Amygdala (tissue), 56 donors: ENCODE data around the gene F10.
A peak's percentile ranks its signal among the peaks of the same experiment; 100 is the strongest.
"Not testable (repeated sequence)": the region's sequence is repeated elsewhere in the genome, so short reads cannot be mapped to it uniquely, and the experiment has no call there.

Experiments
- DNase-seq, 56 donors: peaks; one replicate each; lab custom pipeline; 2025; lab: John Stamatoyannopoulos, UW

The F10 gene

DNA sequence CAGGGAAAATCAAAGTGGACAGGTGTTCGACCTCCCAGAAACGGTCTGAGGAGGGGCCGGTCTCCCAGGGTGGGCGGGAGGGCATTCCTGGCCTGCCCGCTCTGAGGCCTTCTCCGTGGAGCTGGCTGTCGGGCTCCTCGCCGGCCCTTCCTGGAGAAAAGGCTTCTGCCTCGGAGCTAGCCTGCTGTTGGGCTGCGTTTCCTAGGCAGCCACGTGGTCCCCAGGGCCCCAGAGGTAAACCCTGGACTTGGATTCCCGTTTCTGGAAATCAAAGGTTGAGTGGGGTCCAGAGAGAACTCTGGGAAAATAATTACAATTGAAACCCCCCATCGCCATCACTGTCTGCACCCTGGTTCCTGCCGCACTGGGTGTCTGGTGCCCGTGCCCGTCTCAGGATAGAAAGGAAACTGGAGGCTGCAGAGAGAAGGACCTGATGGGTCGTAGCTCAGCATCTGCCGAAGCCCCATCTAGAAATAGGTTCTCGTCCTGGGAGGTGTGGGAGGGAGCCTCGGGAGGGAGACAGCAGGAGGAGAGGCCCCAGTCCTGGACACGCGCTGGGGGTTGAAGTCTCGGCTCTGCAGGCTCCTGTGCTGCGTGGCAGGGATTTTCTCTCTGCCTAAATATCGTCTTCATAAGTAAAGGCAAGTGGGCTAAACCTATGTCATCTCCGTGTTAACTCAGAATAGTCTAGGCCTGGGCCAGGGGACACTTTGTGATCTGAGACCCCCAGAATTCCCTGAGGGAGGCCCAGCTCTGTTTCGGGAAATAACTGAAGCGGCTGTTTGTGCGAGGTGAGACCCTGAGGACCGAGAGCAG is 28.2 kb downstream of the F10 start:
- no peak for DNase-seq

GRCh38 chr13:113151745-113152690 is 29.4 kb downstream of the F10 start:
- DNase-seq: peak in 5 of 56 donors; percentile 6 to 30 (median 23)

- DNase-seq: no peak
Measured at GRCh38 chr13:113152691-113152983, 30.0 kb downstream of the F10 start.

GRCh38 chr13:113152984-113153809 is 30.6 kb downstream of the F10 start:
- peak in 18 of 56 donors; percentile 22 to 68 (median 48) for DNase-seq

DNA sequence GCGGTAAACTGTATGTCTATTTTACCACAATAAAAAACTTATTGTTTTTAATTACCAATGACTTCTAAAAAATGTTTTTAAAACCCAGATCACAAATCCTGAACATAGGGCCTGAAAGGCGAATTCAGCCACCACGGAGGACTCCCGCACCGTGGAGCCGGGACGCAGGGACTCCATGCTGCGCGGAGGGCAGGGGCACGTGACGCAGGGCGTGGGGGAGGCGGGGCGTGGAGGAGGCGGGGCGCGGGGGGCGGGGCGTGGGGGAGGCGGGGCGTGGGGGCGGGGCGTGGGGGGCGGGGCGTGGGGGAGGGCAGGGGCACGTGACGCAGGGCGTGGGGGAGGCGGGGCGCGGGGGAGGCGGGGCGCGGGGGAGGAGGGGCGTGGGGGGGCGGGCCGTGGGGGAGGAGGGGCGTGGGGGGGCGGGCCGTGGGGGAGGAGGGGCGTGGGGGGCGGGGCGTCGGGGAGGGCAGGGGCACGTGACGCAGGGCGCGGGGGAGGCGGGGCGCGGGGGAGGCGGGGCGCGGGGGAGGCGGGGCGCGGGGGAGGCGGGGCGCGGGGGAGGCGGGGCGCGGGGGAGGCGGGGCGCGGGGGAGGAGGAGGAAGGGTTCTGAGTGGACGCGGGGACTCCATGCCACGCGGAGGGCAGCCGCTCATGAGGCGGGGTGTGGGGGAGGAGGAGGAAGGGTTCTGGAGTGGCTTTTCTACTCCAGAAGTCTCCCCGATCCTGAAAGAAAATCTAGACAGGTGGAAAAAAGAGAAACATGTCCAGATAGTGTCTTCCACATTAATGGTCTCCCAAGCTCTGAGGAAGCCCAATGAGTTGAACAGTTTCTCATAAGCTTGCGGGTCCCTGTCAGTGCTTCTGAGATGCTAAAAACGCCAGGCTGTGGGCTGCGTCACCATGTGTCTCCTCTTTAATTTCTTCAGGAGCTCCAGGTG is 31.5 kb downstream of the F10 start:
- peak in 51 of 56 donors; percentile 20 to 87 (median 63) for DNase-seq

- DNase-seq: no peak
Measured at GRCh38 chr13:113155201-113155600, 32.6 kb downstream of the F10 start.

- DNase-seq: no peak
Measured at GRCh38 chr13:113155982-113156655, 33.5 kb downstream of the F10 start.

DNA sequence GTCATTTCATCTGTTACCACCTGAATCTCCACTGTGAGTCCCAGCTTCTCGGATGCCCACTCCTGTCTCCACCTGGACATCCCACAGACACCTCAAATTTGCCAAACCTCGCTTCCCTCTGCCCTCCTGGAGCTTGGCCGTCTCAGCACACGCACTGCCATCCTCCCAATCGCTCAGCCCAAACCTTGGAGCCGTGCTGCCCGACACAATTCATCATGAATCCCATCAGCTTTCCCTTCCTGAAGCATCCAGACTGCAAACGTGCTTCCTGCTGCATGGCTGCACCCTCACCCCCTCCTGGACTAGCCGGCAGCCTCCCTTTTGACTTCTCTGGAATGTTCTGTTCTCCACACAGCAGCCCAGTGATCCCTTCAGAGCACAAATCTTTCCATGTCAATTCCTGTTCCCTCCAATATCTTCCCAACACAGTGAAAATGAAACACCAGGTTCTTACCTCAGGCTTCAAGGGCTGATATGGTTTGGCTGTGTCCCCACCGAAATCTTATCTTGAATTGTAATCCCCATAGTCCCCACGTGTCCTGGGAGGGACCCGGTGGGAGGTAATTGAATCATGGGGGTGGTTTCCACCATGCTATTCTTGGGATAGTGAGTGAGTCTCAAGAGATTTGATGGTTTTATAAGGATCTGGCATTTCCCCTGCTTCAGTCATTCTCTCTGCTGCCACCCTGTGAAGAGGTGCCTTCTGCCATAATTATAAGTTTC is 34.8 kb downstream of the F10 start:
- no peak for DNase-seq

GRCh38 chr13:113157929-113158747 is 35.5 kb downstream of the F10 start, which contains the start of gene PROZ:
PROZ (plus strand) TSS chr13:113158648; CDS start chr13:113158661, 13 bp downstream.
- no peak for DNase-seq

- no peak for DNase-seq
Measured at GRCh38 chr13:113158946-113159345, 36.3 kb downstream of the F10 start.

GRCh38 chr13:113159701-113160100 is 37.1 kb downstream of the F10 start:
- no peak for DNase-seq

- DNase-seq: no peak
Measured at GRCh38 chr13:113160983-113161382, 38.4 kb downstream of the F10 start.

GRCh38 chr13:113161433-113161832 is 38.8 kb downstream of the F10 start:
- DNase-seq: no peak

- DNase-seq: not testable (repeated sequence)
Measured at GRCh38 chr13:113161975-113162374, 39.4 kb downstream of the F10 start.

GRCh38 chr13:113162783-113163685 is 40.4 kb downstream of the F10 start:
- no peak for DNase-seq

- no peak for DNase-seq
Measured at GRCh38 chr13:113164492-113164891, 41.9 kb downstream of the F10 start.
